Naive thymus-derived CD8-positive, alpha-beta T cell (primary cell): Measurements from ENCODE around the gene HOXB2. TPM values are rescaled to one million over a fixed set of nuclear protein-coding genes. Genes with fewer than 3 reads are reported as not detected.

Source experiments
- ATAC-seq, 2 donors: fragments of 150-1000 bp; cut with Tn5 transposase in 1 of 2; sonication (Bioruptor Pico), chemical (Tn5 transposase) in 1 of 2; 1 replicate in 1 of 2; 2 replicates in 1 of 2; pipeline ENCODE4 v1.10.0; 2021; ENCODE audit warnings: mild to moderate bottlenecking in 2 of 2, moderate library complexity in 2 of 2
- POLR2A ChIA-PET: fragments of 350-600 bp; sonication (Branson Sonifier 250); formaldehyde crosslinking; loops from one replicate; lab custom pipeline; 2021; ENCODE audit warnings: antibody characterized with exemption; lab: Charles Lee
- DNase-seq, 10 donors: peaks; one replicate each; pipeline versions ENCODE4 v3.0.0 to v3.0.0-alpha.2; 2020 to 2022
- H3K27ac Mint-ChIP-seq, 10 donors: one replicate each; pipeline ENCODE4 v1.8.0; 2020 to 2022; ENCODE audit warnings: mild to moderate bottlenecking in 10 of 10, mixed read lengths in 10 of 10, moderate library complexity in 4 of 10, inconsistent platforms in 1 of 10
- H3K27me3 Mint-ChIP-seq, 5 donors: one replicate each; pipeline ENCODE4 v1.8.0; 2021 to 2022; ENCODE audit warnings: mixed read lengths in 5 of 5
- H3K36me3 Mint-ChIP-seq, 3 donors: one replicate each; pipeline ENCODE4 v1.8.0; 2020 to 2022; ENCODE audit warnings: mixed read lengths in 3 of 3, mild to moderate bottlenecking in 2 of 3, inconsistent platforms in 1 of 3
- H3K4me1 Mint-ChIP-seq, 4 donors: one replicate each; pipeline ENCODE4 v1.8.0; 2021 to 2022; ENCODE audit warnings: mixed read lengths in 4 of 4
- H3K4me3 Mint-ChIP-seq, 10 donors: one replicate each; pipeline ENCODE4 v1.8.0; 2020 to 2022; ENCODE audit warnings: mild to moderate bottlenecking in 10 of 10, mixed read lengths in 10 of 10, moderate library complexity in 6 of 10, inconsistent platforms in 1 of 10
- H3K9me3 Mint-ChIP-seq, 9 donors: one replicate each; pipeline ENCODE4 v1.8.0; 2020 to 2022; ENCODE audit warnings: mixed read lengths in 9 of 9, mild to moderate bottlenecking in 3 of 9, inconsistent platforms in 1 of 9, moderate library complexity in 1 of 9
- polyA plus RNA-seq, 3 donors: library from polyadenylated mRNA; unstranded; fragments of 300-500 nt; fragmentation: Illumina TruSeq; gene quantifications; one replicate each; pipeline ENCODE4 v1.2.3, GENCODE V29; 2021
- total RNA-seq, 8 experiments: library from RNA in 2 of 8; stranded (reverse) in 2 of 8; gene quantifications; one replicate each; pipeline ENCODE4 v1.2.3 and lab custom pipeline; 2021 to 2026

HOXB2 gene
- total and polyA plus RNA-seq, 5 experiments from 2014 or later: 7.6 to 32.4 (median 16.4) TPM

GRCh38 chr17:48555258-48556228 is 10.6 kb upstream of the HOXB2 start:
- H3K27me3 Mint-ChIP-seq: peaks cover 8 to 68% (median 22%) of the 10 kb centered on the region in 5 donors
- POLR2A ChIA-PET: interaction anchor here (0.6 to 2.2 kb wide), 8 partner anchors 9 to 409 kb away, joined by 3 to 12 read pairs (median 3); partner anchors contain the start of gene HOXB5
- peaks cover 6 to 20% (median 8%) of the 10 kb centered on the region in 4 donors for H3K4me1 Mint-ChIP-seq

GRCh38 chr17:48554412-48555257 is 9.7 kb upstream of the HOXB2 start:
- Mint-ChIP-seq H3K27me3 (peaks cover 8 to 67% (median 22%) of the 10 kb centered on the region in 5 donors), H3K4me3 (peak overlapping the region; percentile 82 to 97 (median 92))
- POLR2A ChIA-PET: interaction anchor here (0.6 to 2.2 kb wide), 4 partner anchors 8 to 408 kb away, joined by 3 to 12 read pairs (median 4); no protein-coding TSS in a partner anchor

More at GRCh38 chr17:48555258-48556228, 10.6 kb upstream of the HOXB2 start:
- Mint-ChIP-seq H3K9me3 (no peaks in the 10 kb centered on the region), H3K27ac (peak overlapping the region in 9 of 10 donors; percentile 35 to 96 (median 78)), H3K4me3 (peak overlapping the region; percentile 82 to 97 (median 92)), H3K36me3 (no peaks in the 10 kb centered on the region)
- DNase-seq: no peak
- ATAC-seq: peak; percentile 73 to 81

GRCh38 chr17:48553826-48554225 is 8.9 kb upstream of the HOXB2 start:
- Mint-ChIP-seq H3K36me3 (peaks cover 0 to 2% (median 0%) of the 10 kb centered on the region in 3 donors), H3K27ac (peak overlapping the region in 2 of 10 donors; percentile 19 to 79), H3K9me3 (no peaks in the 10 kb centered on the region), H3K4me3 (peak overlapping the region in 1 of 10 donors; percentile 86), H3K27me3 (peaks cover 7 to 59% (median 20%) of the 10 kb centered on the region in 5 donors), H3K4me1 (peaks cover 7 to 20% (median 9%) of the 10 kb centered on the region in 4 donors)
- POLR2A ChIA-PET: interaction anchor here (2.2 kb wide), 1 partner anchor 12 kb away, joined by 12 read pairs; no protein-coding TSS in a partner anchor
- DNase-seq (no peak), ATAC-seq (no peak)

More at GRCh38 chr17:48554412-48555257, 9.7 kb upstream of the HOXB2 start:
- H3K4me1 Mint-ChIP-seq: peaks cover 7 to 20% (median 9%) of the 10 kb centered on the region in 4 donors
- H3K36me3 Mint-ChIP-seq: peaks cover 0 to 2% (median 0%) of the 10 kb centered on the region in 3 donors
- ATAC-seq (no peak), DNase-seq (no peak)
- peak overlapping the region in 5 of 10 donors; percentile 45 to 93 (median 79) for H3K27ac Mint-ChIP-seq
- H3K9me3 Mint-ChIP-seq: no peaks in the 10 kb centered on the region

- Mint-ChIP-seq H3K36me3 (peaks cover 0 to 2% (median 0%) of the 10 kb centered on the region in 3 donors), H3K27ac (peak overlapping the region in 1 of 10 donors; percentile 4), H3K9me3 (no peaks in the 10 kb centered on the region), H3K4me3 (no peak overlapping the region), H3K27me3 (peaks cover 7 to 52% (median 16%) of the 10 kb centered on the region in 5 donors), H3K4me1 (peaks cover 8 to 20% (median 15%) of the 10 kb centered on the region in 4 donors)
- ATAC-seq (no peak), DNase-seq (no peak)
- POLR2A ChIA-PET: no interaction called here
Observed at GRCh38 chr17:48553190-48553547, 8.3 kb upstream of the HOXB2 start.

- H3K36me3 Mint-ChIP-seq: peaks cover 0 to 2% (median 0%) of the 10 kb centered on the region in 3 donors
- no peak for ATAC-seq
- H3K27me3 Mint-ChIP-seq: peaks cover 7 to 47% (median 15%) of the 10 kb centered on the region in 5 donors
- H3K27ac Mint-ChIP-seq: no peak overlapping the region
- H3K9me3 Mint-ChIP-seq: no peaks in the 10 kb centered on the region
- no peak for DNase-seq
- H3K4me3 Mint-ChIP-seq: no peak overlapping the region
- POLR2A ChIA-PET: interaction anchor here (0.9 kb wide), 1 partner anchor 13 kb away, joined by 3 read pairs; no protein-coding TSS in a partner anchor
- H3K4me1 Mint-ChIP-seq: peaks cover 10 to 25% (median 20%) of the 10 kb centered on the region in 4 donors
Observed at GRCh38 chr17:48552466-48553189, 7.7 kb upstream of the HOXB2 start.

GRCh38 chr17:48551596-48552465 is 6.9 kb upstream of the HOXB2 start:
- Mint-ChIP-seq H3K27ac (no peak overlapping the region), H3K36me3 (peaks cover 0 to 2% (median 0%) of the 10 kb centered on the region in 3 donors), H3K27me3 (peaks cover 5 to 43% (median 11%) of the 10 kb centered on the region in 5 donors), H3K4me3 (no peak overlapping the region), H3K9me3 (no peaks in the 10 kb centered on the region), H3K4me1 (peaks cover 11 to 30% (median 26%) of the 10 kb centered on the region in 4 donors)
- ATAC-seq (no peak), DNase-seq (no peak)
- POLR2A ChIA-PET: interaction anchor here (0.9 kb wide), 1 partner anchor 12 kb away, joined by 3 read pairs; no protein-coding TSS in a partner anchor

- Mint-ChIP-seq H3K27me3 (peaks cover 1 to 40% (median 10%) of the 10 kb centered on the region in 5 donors), H3K9me3 (no peaks in the 10 kb centered on the region), H3K36me3 (peaks cover 0 to 2% (median 0%) of the 10 kb centered on the region in 3 donors), H3K4me1 (peaks cover 13 to 35% (median 29%) of the 10 kb centered on the region in 4 donors), H3K27ac (no peak overlapping the region), H3K4me3 (no peak overlapping the region)
- ATAC-seq: no peak
- POLR2A ChIA-PET: interaction anchor here (0.9 kb wide), 1 partner anchor 10 kb away, joined by 3 read pairs; no protein-coding TSS in a partner anchor
- DNase-seq: no peak
Observed at GRCh38 chr17:48551214-48551555, 6.3 kb upstream of the HOXB2 start.

- H3K36me3 Mint-ChIP-seq: peaks cover 0 to 2% (median 0%) of the 10 kb centered on the region in 3 donors
- POLR2A ChIA-PET: interaction anchor here (0.9 kb wide), 1 partner anchor 9 kb away, joined by 3 read pairs; no protein-coding TSS in a partner anchor
- ATAC-seq: no peak
- H3K9me3 Mint-ChIP-seq: no peaks in the 10 kb centered on the region
- no peak overlapping the region for H3K27ac Mint-ChIP-seq
- no peak overlapping the region for H3K4me3 Mint-ChIP-seq
- H3K4me1 Mint-ChIP-seq: peaks cover 12 to 36% (median 26%) of the 10 kb centered on the region in 4 donors
- H3K27me3 Mint-ChIP-seq: peaks cover 3 to 40% (median 8%) of the 10 kb centered on the region in 5 donors
- DNase-seq: no peak
Observed at GRCh38 chr17:48550502-48551213, 5.7 kb upstream of the HOXB2 start.

- Mint-ChIP-seq H3K4me1 (peaks cover 9 to 40% (median 24%) of the 10 kb centered on the region in 4 donors), H3K9me3 (no peaks in the 10 kb centered on the region), H3K4me3 (no peak overlapping the region), H3K27ac (peak overlapping the region in 1 of 10 donors; percentile 40), H3K36me3 (peaks cover 0 to 2% (median 0%) of the 10 kb centered on the region in 3 donors), H3K27me3 (peaks cover 4 to 40% (median 6%) of the 10 kb centered on the region in 5 donors)
- DNase-seq (no peak), ATAC-seq (no peak)
- POLR2A ChIA-PET: no interaction called here
Observed at GRCh38 chr17:48549914-48550501, 5.1 kb upstream of the HOXB2 start.

GRCh38 chr17:48549281-48549630 is 4.3 kb upstream of the HOXB2 start:
- DNase-seq: no peak
- Mint-ChIP-seq H3K27me3 (peaks cover 4 to 35% (median 5%) of the 10 kb centered on the region in 5 donors), H3K4me1 (peaks cover 8 to 43% (median 25%) of the 10 kb centered on the region in 4 donors), H3K4me3 (no peak overlapping the region), H3K9me3 (no peaks in the 10 kb centered on the region), H3K36me3 (peaks cover 0 to 2% (median 0%) of the 10 kb centered on the region in 3 donors), H3K27ac (peak overlapping the region in 1 of 10 donors; percentile 82)
- POLR2A ChIA-PET: interaction anchor here (0.7 to 2.2 kb wide), 3 partner anchors 12 to 117 kb away, joined by 3 to 5 read pairs (median 3); no protein-coding TSS in a partner anchor
- ATAC-seq: no peak
